ENCODE results near the gene MACROH2A1.

The MACROH2A1 gene

DNA sequence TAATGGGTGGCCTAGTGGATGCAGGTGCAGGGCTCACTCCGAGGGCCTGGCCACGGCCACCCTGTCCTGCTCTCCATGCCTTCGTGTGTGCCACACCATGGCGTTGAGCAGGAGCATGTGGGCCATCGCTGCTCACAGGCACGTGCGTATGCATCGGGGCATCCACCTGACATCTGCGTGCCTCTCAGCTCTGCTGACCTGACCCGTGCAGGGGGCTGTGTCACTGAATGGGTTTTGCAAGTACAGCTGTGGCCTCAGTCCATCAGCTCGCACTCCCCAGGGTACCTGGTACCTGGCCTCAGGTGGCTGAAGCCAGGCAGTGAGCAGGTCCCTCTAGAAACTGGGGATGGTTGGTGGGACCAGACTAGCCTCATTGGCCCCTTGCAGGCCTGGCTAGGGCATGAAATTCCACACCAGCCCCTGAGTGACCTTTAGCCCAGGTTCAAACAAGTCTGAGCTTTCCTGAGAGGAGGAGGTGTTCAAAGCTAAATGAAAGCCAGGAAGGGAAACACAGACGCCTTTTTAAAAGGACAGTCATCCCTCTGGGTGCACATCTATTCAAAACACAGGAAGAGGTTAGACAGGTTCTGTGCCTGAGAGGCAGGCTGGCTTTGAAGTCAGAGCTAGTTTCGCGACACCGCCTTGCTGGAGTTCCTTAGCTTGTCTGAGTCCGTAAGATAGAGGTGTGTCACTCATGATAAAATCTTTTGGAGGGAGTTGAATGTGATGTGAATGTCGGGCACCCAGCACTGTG lies 74.0 kb downstream of the MACROH2A1 start:
- Histone ChIP-seq H3K27ac (replicated peaks) (no peak overlapping the region), H3K4me3 (replicated peaks; ENCODE audit: insufficient read depth, low read length) (no peak overlapping the region), H3K27me3 (ENCODE audit: insufficient read depth, poor library complexity, severe bottlenecking) (no peaks in the 10 kb centered on the region)
- DNase-seq (ENCODE audit: low read depth in 1 of 2, low spot score in 1 of 2), result no peak
- no peak for TF ChIP-seq GABPA (IDR thresholded peaks at IDR 0.05; ENCODE audit: low read depth)
- TF ChIP-seq, protein P1, sequence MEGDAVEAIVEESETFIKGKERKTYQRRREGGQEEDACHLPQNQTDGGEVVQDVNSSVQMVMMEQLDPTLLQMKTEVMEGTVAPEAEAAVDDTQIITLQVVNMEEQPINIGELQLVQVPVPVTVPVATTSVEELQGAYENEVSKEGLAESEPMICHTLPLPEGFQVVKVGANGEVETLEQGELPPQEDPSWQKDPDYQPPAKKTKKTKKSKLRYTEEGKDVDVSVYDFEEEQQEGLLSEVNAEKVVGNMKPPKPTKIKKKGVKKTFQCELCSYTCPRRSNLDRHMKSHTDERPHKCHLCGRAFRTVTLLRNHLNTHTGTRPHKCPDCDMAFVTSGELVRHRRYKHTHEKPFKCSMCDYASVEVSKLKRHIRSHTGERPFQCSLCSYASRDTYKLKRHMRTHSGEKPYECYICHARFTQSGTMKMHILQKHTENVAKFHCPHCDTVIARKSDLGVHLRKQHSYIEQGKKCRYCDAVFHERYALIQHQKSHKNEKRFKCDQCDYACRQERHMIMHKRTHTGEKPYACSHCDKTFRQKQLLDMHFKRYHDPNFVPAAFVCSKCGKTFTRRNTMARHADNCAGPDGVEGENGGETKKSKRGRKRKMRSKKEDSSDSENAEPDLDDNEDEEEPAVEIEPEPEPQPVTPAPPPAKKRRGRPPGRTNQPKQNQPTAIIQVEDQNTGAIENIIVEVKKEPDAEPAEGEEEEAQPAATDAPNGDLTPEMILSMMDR (IDR thresholded peaks at IDR 0.05; ENCODE audit: insufficient read depth, low read length), result no peak
- TF ChIP-seq SPI1 (IDR thresholded peaks at IDR 0.05; ENCODE audit: borderline replicate concordance, low read depth), result no peak
- TF ChIP-seq POLR2AphosphoS5 (IDR thresholded peaks at IDR 0.05; ENCODE audit: low read depth), result no peak
- TF ChIP-seq, protein P2, sequence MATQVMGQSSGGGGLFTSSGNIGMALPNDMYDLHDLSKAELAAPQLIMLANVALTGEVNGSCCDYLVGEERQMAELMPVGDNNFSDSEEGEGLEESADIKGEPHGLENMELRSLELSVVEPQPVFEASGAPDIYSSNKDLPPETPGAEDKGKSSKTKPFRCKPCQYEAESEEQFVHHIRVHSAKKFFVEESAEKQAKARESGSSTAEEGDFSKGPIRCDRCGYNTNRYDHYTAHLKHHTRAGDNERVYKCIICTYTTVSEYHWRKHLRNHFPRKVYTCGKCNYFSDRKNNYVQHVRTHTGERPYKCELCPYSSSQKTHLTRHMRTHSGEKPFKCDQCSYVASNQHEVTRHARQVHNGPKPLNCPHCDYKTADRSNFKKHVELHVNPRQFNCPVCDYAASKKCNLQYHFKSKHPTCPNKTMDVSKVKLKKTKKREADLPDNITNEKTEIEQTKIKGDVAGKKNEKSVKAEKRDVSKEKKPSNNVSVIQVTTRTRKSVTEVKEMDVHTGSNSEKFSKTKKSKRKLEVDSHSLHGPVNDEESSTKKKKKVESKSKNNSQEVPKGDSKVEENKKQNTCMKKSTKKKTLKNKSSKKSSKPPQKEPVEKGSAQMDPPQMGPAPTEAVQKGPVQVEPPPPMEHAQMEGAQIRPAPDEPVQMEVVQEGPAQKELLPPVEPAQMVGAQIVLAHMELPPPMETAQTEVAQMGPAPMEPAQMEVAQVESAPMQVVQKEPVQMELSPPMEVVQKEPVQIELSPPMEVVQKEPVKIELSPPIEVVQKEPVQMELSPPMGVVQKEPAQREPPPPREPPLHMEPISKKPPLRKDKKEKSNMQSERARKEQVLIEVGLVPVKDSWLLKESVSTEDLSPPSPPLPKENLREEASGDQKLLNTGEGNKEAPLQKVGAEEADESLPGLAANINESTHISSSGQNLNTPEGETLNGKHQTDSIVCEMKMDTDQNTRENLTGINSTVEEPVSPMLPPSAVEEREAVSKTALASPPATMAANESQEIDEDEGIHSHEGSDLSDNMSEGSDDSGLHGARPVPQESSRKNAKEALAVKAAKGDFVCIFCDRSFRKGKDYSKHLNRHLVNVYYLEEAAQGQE (IDR thresholded peaks at IDR 0.05; ENCODE audit: insufficient replicate concordance, low read depth), result no peak

DNA sequence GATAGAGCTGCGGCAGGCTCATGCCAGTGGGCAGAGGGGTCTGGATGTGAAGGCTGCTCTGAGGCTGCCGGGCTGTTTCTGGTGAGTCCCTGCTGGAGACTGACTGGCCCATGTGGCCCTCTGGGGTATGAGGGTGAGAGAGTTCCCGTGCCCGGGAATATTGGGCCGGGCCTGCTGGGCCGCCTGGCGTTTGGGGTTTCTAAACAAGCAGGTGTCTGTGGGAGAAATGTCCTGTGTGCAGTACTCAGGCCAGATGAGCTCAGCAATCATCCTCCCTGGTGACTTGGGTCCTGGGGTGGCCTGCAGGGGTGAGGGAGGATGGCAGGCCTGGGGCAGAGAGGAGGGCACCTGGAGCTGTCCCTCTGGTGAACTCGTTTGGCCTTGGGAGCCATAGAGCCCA lies 74.9 kb downstream of the MACROH2A1 start:
- DNase-seq (ENCODE audit: low read depth in 1 of 2, low spot score in 1 of 2), result no peak
- H3K27me3 ChIP-seq (ENCODE audit: insufficient read depth, poor library complexity, severe bottlenecking), result no peaks in the 10 kb centered on the region
- no peak overlapping the region for H3K27ac ChIP-seq (replicated peaks)
- no peak overlapping the region for H3K4me3 ChIP-seq (replicated peaks; ENCODE audit: insufficient read depth, low read length)
- TF ChIP-seq GABPA (IDR thresholded peaks at IDR 0.05; ENCODE audit: low read depth) (no peak), SPI1 (IDR thresholded peaks at IDR 0.05; ENCODE audit: borderline replicate concordance, low read depth) (no peak), POLR2AphosphoS5 (IDR thresholded peaks at IDR 0.05; ENCODE audit: low read depth) (no peak)
- TF ChIP-seq, protein P1 (IDR thresholded peaks at IDR 0.05; ENCODE audit: insufficient read depth, low read length), result no peak
- TF ChIP-seq, protein P2 (IDR thresholded peaks at IDR 0.05; ENCODE audit: insufficient replicate concordance, low read depth), result no peak

DNA sequence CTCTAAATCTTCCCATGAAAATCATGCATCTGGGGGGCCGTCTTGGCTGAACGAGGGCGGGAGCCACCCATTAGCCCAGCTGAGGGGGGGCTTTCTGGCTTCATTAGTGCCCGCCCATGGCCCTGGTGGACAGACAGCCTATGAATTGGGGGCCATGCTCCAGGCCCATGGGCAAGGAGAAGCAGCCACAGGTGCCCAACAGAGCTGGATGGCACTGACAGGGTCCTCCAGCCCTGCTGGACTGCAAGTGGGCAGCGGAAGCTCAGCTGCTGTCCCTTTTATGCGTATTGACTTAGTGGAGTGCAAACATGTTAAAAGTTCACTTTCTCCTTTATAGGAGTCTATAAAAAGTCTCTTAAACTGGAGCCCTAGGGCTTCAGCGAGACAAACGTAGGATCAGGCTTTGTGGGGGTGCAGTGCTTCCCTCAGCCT lies 75.3 kb downstream of the MACROH2A1 start:
- no peak overlapping the region for H3K27ac ChIP-seq (replicated peaks)
- TF ChIP-seq SPI1 (IDR thresholded peaks at IDR 0.05; ENCODE audit: borderline replicate concordance, low read depth) (no peak), GABPA (IDR thresholded peaks at IDR 0.05; ENCODE audit: low read depth) (no peak), POLR2AphosphoS5 (IDR thresholded peaks at IDR 0.05; ENCODE audit: low read depth) (no peak)
- TF ChIP-seq, protein P1 (IDR thresholded peaks at IDR 0.05; ENCODE audit: insufficient read depth, low read length), result no peak
- TF ChIP-seq, protein P2 (IDR thresholded peaks at IDR 0.05; ENCODE audit: insufficient replicate concordance, low read depth), result no peak
- DNase-seq (ENCODE audit: low read depth in 1 of 2, low spot score in 1 of 2), result no peak
- H3K4me3 ChIP-seq (replicated peaks; ENCODE audit: insufficient read depth, low read length), result no peak overlapping the region
- no peaks in the 10 kb centered on the region for H3K27me3 ChIP-seq (ENCODE audit: insufficient read depth, poor library complexity, severe bottlenecking)
